ENCODE results near the gene NPM1. TPM values are rescaled to one million over a fixed set of nuclear protein-coding genes. Genes with fewer than 3 reads are reported as not detected.
"Not testable (repeated sequence)": the region's sequence is repeated elsewhere in the genome, so short reads cannot be mapped to it uniquely, and the experiment has no call there.

NPM1 gene
- total RNA-seq, 1 experiment from 2014 or later = 1,998 TPM

DNA sequence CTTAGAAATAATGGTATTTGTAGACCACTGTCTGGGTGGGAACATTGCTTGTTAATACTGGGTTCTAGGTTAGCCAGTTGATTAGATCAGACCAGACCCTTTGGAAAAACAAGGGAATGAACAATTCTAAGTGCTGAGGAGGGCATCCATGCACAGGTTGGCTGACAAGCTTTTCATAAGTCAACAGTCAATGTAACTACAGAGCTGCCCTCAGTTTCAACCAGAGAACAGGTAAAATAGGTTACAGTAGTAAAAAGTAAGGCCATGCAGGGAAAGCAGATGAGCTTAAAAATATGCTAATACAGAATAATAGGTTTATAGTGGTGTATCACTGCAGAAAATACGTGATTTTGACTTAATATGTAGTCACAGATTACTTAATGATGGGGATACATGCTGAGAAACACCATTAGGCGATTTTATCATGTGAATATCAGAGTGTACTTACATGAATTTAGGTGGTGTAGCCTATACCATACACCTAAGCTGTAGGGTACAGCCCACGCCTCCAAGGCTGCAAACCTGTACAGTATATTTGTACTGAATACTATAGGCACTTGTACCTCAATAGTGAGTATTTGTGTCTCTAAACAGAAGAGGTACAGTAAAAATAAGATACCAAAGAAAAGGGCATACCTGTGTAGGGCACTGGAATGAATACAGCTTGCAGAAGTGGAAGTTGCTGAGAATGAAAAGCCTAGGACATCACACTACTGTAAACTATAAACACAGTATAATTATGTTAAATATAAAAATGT, 25.7 kb downstream of the NPM1 start:
- Histone ChIP-seq H3K27me3 (replicated peaks; ENCODE audit: insufficient read depth, low read depth, low read length, poor library complexity) (no peaks in the 10 kb centered on the region), H3K4me1 (ENCODE audit: insufficient read depth, low read length, poor library complexity, severe bottlenecking) (no peaks in the 10 kb centered on the region), H3K4me3 (ENCODE audit: low read depth, low read length, poor library complexity, severe bottlenecking) (no peak overlapping the region), H3K9me3 (ENCODE audit: low read depth, low read length, poor library complexity, severe bottlenecking) (no peaks in the 10 kb centered on the region), H3K36me3 (ENCODE audit: insufficient read depth, low read length, poor library complexity, severe bottlenecking) (peaks cover 59% of the 10 kb centered on the region), H3K27ac (ENCODE audit: low read depth, low read length, poor library complexity, severe bottlenecking) (no peak overlapping the region)
- no TSS peak for BruUV-seq (replicated peaks)
- intact Hi-C loops (cut with micrococcal nuclease; ENCODE audit: unreplicated experiment) = no loop called here
- no peak for DNase-seq (ENCODE audit: low spot score)
- CTCF ChIA-PET = no interaction called here
- no peak for TF ChIP-seq EZH2 (IDR thresholded peaks at IDR 0.05; ENCODE audit: borderline replicate concordance, low read depth, low read length, poor library complexity, severe bottlenecking)
- TF ChIP-seq, protein P1, sequence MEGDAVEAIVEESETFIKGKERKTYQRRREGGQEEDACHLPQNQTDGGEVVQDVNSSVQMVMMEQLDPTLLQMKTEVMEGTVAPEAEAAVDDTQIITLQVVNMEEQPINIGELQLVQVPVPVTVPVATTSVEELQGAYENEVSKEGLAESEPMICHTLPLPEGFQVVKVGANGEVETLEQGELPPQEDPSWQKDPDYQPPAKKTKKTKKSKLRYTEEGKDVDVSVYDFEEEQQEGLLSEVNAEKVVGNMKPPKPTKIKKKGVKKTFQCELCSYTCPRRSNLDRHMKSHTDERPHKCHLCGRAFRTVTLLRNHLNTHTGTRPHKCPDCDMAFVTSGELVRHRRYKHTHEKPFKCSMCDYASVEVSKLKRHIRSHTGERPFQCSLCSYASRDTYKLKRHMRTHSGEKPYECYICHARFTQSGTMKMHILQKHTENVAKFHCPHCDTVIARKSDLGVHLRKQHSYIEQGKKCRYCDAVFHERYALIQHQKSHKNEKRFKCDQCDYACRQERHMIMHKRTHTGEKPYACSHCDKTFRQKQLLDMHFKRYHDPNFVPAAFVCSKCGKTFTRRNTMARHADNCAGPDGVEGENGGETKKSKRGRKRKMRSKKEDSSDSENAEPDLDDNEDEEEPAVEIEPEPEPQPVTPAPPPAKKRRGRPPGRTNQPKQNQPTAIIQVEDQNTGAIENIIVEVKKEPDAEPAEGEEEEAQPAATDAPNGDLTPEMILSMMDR (conservative IDR thresholded peaks at IDR 0.05; ENCODE audit: low read depth, low read length) = no peak
- POLR2A ChIA-PET (ENCODE audit: low non-redundant PET) = no interaction called here

DNA sequence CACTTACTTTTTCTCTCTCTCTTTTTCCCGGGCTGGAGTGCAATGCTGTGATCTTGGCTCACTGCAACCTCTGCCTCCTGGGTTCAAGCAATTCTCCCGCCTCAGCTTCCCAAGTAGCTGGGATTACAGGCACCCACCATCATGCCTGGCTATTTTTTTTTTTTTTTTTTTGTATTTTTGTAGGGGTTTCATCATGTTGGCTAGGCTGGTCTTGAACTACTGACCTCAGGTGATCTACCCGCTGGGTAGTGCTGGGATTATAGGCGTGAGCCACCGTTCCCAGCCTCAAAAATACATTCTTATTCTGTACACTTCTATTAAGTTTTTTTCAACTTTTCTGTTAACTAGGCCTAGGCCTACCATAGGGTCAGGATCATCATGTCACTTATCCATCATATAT, 26.3 kb downstream of the NPM1 start:
- H3K27ac ChIP-seq (ENCODE audit: low read depth, low read length, poor library complexity, severe bottlenecking); H3K4me1 ChIP-seq (ENCODE audit: insufficient read depth, low read length, poor library complexity, severe bottlenecking); CTCF ChIA-PET; BruUV-seq (replicated peaks); H3K27me3 ChIP-seq (replicated peaks; ENCODE audit: insufficient read depth, low read depth, low read length, poor library complexity); DNase-seq (ENCODE audit: low spot score); H3K9me3 ChIP-seq (ENCODE audit: low read depth, low read length, poor library complexity, severe bottlenecking); intact Hi-C loops (cut with micrococcal nuclease; ENCODE audit: unreplicated experiment); H3K4me3 ChIP-seq (ENCODE audit: low read depth, low read length, poor library complexity, severe bottlenecking); POLR2A ChIA-PET (ENCODE audit: low non-redundant PET): not testable (repeated sequence)
- H3K36me3 ChIP-seq (ENCODE audit: insufficient read depth, low read length, poor library complexity, severe bottlenecking) = peaks cover 52% of the 10 kb centered on the region

DNA sequence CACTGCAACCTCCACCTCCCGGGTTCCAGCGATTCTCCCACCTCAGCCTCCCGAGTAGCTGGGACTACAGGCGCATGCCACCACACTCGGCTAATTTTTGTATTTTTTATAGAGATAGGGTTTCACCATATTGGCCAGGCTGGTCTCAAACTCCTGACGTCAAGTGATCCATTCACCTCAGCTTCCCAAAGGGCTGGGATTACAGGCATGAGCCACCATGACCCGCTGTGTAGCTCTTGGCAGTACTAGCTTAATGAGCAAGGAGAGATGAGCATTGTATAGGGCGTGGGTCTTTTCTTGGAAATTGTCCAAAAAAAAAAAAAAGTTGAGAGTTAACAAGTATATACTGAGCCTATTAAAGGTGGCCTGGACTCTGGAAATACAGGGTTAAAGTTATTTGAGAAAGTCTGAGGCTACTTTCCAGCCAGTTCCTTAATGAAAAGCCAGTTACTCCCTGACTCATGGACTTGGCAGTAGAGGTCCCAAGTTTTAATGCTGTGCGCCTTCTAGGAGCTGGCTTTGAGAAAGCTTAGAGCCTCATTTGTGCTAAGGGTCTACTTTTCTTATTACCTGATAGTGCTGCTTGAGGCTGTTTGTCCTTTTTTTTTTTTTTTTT, 27.6 kb downstream of the NPM1 start:
- Histone ChIP-seq H3K4me1 (ENCODE audit: insufficient read depth, low read length, poor library complexity, severe bottlenecking) (no peaks in the 10 kb centered on the region), H3K4me3 (ENCODE audit: low read depth, low read length, poor library complexity, severe bottlenecking) (no peak overlapping the region), H3K9me3 (ENCODE audit: low read depth, low read length, poor library complexity, severe bottlenecking) (no peaks in the 10 kb centered on the region), H3K36me3 (ENCODE audit: insufficient read depth, low read length, poor library complexity, severe bottlenecking) (peaks cover 40% of the 10 kb centered on the region), H3K27me3 (replicated peaks; ENCODE audit: insufficient read depth, low read depth, low read length, poor library complexity) (peaks cover 2% of the 10 kb centered on the region), H3K27ac (ENCODE audit: low read depth, low read length, poor library complexity, severe bottlenecking) (no peak overlapping the region)
- no peak for TF ChIP-seq EZH2 (IDR thresholded peaks at IDR 0.05; ENCODE audit: borderline replicate concordance, low read depth, low read length, poor library complexity, severe bottlenecking)
- TF ChIP-seq, protein P1 (conservative IDR thresholded peaks at IDR 0.05; ENCODE audit: low read depth, low read length) = no peak
- DNase-seq (ENCODE audit: low spot score) = no peak
- intact Hi-C loops (cut with micrococcal nuclease; ENCODE audit: unreplicated experiment) = loop anchor here (5.0 kb wide), 2 partner anchors 437 to 627 kb away; no protein-coding TSS in a partner anchor
- ChIA-PET POLR2A (ENCODE audit: low non-redundant PET) (no interaction called here), CTCF (interaction anchor here (0.6 to 1.1 kb wide), 2 partner anchors 497 to 773 kb away, joined by 5 to 8 read pairs; partner anchors contain the start of gene STK10)
- no TSS peak for BruUV-seq (replicated peaks)
